ENCODE data around the gene RGS7BP. TPM values are rescaled to one million over a fixed set of nuclear protein-coding genes. Genes with fewer than 3 reads are reported as not detected.

The RGS7BP gene
- total and polyA plus RNA-seq, 5 donors from 2014 or later: not detected

DNA sequence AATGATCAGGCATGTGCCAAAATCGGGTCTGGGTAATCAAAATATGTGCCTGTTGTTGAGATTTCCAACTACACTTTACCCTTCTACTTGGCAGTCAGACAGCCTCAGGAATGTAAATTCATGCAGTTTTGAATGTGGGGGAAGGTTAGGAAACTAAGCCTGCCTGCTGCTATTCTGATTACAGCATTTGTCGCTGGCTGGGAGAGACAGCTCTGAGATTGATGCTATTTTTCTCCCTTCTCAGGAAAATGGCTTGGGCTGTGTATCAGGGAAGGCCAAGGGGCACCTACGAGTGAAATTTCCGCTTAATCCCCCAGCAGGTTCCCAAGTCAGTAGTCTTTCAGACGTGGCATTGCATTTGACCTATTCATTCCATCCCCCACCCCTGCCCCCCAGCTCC is 3.6 kb upstream of the RGS7BP start:
- DNase-seq: no peak
- H3K36me3 ChIP-seq (ENCODE audit: control insufficient read depth, insufficient read depth, low read length): no peaks in the 10 kb centered on the region
- no peak for ATAC-seq (ENCODE audit: low read depth in 2 of 2)
- peaks cover 27% of the 10 kb centered on the region for H3K27me3 Mint-ChIP-seq
- H3K4me3 Mint-ChIP-seq: no peak overlapping the region
- no peaks in the 10 kb centered on the region for H3K4me1 ChIP-seq (ENCODE audit: control insufficient read depth, insufficient read depth, low read length, poor library complexity, severe bottlenecking)
- peaks cover 4% of the 10 kb centered on the region for H3K27me3 ChIP-seq (ENCODE audit: control insufficient read depth, insufficient read depth, low read length)
- no peak overlapping the region for H3K27ac Mint-ChIP-seq
- no peaks in the 10 kb centered on the region for H3K36me3 Mint-ChIP-seq
- H3K27ac ChIP-seq (ENCODE audit: insufficient read depth, low read length, poor library complexity, severe bottlenecking): no peak overlapping the region
- H3K9me3 Mint-ChIP-seq: peaks cover 0 to 10% (median under 1%) of the 10 kb centered on the region in 7 donors
- no peak overlapping the region for H3K4me3 ChIP-seq (ENCODE audit: low read depth, low read length)
- no peaks in the 10 kb centered on the region for H3K9me3 ChIP-seq (ENCODE audit: control insufficient read depth in 2 of 2, low read length in 2 of 2)
- peaks cover 0 to 3% (median 0%) of the 10 kb centered on the region in 4 donors for H3K4me1 Mint-ChIP-seq

DNA sequence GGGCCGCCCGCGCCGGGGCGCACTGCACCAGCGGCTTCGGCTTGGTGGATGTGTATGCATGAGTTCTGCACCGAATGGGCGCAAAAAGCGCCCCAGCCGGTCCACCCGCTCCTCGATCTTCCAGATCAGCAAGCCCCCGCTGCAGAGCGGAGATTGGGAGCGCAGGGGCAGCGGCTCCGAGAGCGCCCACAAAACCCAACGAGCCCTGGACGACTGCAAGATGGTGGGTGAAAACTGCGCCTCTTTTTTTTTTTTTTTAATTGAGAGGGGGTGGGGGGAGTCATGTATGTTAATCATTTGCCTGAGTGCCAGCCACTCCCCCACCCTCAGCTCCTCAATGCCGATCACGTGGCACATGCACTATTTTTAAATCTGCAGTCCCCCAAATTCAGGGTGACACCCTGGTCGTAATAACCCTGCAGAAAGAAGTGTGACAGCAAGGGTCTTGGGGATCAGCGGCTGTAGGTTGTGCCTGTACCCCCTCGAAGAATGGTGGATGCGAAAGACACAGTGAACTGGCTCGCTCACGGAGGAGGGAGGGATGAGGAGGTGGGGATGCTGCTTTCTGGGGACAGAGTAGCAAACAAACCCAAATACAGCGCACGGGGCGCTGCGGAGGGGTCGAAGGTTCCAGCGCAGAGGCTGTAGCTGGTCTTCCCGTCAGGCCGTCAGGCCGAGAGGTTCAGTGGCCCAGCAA is 900 bp downstream of the RGS7BP start:
- H3K27me3 Mint-ChIP-seq: peaks cover 33% of the 10 kb centered on the region
- H3K36me3 Mint-ChIP-seq: no peaks in the 10 kb centered on the region
- DNase-seq (no peak), ATAC-seq (ENCODE audit: low read depth in 2 of 2) (no peak)
- Histone ChIP-seq H3K4me1 (ENCODE audit: control insufficient read depth, insufficient read depth, low read length, poor library complexity, severe bottlenecking) (no peaks in the 10 kb centered on the region), H3K36me3 (ENCODE audit: control insufficient read depth, insufficient read depth, low read length) (no peaks in the 10 kb centered on the region), H3K27ac (ENCODE audit: insufficient read depth, low read length, poor library complexity, severe bottlenecking) (no peak overlapping the region), H3K4me3 (ENCODE audit: low read depth, low read length) (no peak overlapping the region), H3K27me3 (ENCODE audit: control insufficient read depth, insufficient read depth, low read length) (peaks cover 4% of the 10 kb centered on the region), H3K9me3 (ENCODE audit: control insufficient read depth in 2 of 2, low read length in 2 of 2) (no peaks in the 10 kb centered on the region)
- no peak overlapping the region for H3K4me3 Mint-ChIP-seq
- H3K9me3 Mint-ChIP-seq: peaks cover 0 to 9% (median 0%) of the 10 kb centered on the region in 7 donors
- no peak overlapping the region for H3K27ac Mint-ChIP-seq
- H3K4me1 Mint-ChIP-seq: peaks cover 0 to 3% (median 0%) of the 10 kb centered on the region in 4 donors

DNA sequence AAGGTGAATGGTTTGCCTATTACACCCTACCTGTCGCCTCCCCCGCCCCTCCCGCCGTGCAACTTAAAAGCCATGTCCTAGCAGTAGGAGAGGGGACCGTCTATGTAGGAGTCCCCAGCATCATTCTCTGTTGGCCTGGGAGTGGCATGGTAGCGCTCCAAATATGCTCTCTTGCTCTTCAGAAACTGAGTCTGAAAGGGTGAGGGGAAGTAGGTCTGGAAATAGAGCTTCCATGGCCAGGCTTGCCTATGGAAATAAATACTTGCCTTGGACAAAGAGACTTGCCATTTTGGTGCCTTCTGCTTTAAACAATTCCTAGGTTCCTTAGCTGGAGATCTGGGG is 1.4 kb downstream of the RGS7BP start:
- H3K36me3 ChIP-seq (ENCODE audit: control insufficient read depth, insufficient read depth, low read length): no peaks in the 10 kb centered on the region
- no peaks in the 10 kb centered on the region for H3K4me1 ChIP-seq (ENCODE audit: control insufficient read depth, insufficient read depth, low read length, poor library complexity, severe bottlenecking)
- no peak overlapping the region for H3K4me3 ChIP-seq (ENCODE audit: low read depth, low read length)
- no peak overlapping the region for H3K27ac ChIP-seq (ENCODE audit: insufficient read depth, low read length, poor library complexity, severe bottlenecking)
- peaks cover 37% of the 10 kb centered on the region for H3K27me3 Mint-ChIP-seq
- no peak overlapping the region for H3K4me3 Mint-ChIP-seq
- H3K27me3 ChIP-seq (ENCODE audit: control insufficient read depth, insufficient read depth, low read length): peaks cover 4% of the 10 kb centered on the region
- H3K36me3 Mint-ChIP-seq: no peaks in the 10 kb centered on the region
- peaks cover 0 to 6% (median 0%) of the 10 kb centered on the region in 7 donors for H3K9me3 Mint-ChIP-seq
- H3K4me1 Mint-ChIP-seq: peaks cover 0 to 3% (median 0%) of the 10 kb centered on the region in 4 donors
- H3K27ac Mint-ChIP-seq: no peak overlapping the region
- H3K9me3 ChIP-seq (ENCODE audit: control insufficient read depth in 2 of 2, low read length in 2 of 2): no peaks in the 10 kb centered on the region
- DNase-seq (no peak), ATAC-seq (ENCODE audit: low read depth in 2 of 2) (no peak)

DNA sequence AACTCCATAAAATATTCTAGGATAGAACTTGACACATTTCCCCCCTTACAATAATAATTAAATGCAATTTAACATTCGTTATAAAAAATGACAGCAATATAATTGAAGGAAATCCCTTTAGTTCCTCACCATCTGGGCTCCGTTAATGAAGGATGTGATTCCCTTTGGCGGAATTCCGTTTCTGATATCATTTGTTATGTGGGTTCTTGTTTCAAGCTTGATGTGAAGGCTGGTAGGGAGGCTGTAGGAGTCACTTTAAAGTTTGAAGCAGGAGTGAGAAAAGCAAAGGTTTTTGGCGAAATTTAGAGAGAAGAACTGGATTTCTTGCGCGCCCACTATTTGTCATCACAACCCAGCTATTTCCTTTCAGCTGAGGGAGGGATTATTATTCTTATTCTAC is 4.0 kb downstream of the RGS7BP start:
- H3K27me3 Mint-ChIP-seq: peaks cover 28% of the 10 kb centered on the region
- H3K27ac Mint-ChIP-seq: no peak overlapping the region
- no peak overlapping the region for H3K4me3 Mint-ChIP-seq
- H3K4me1 Mint-ChIP-seq: peaks cover 0 to 3% (median 0%) of the 10 kb centered on the region in 4 donors
- peaks cover 4% of the 10 kb centered on the region for H3K27me3 ChIP-seq (ENCODE audit: control insufficient read depth, insufficient read depth, low read length)
- ATAC-seq (ENCODE audit: low read depth in 2 of 2) (no peak), DNase-seq (no peak)
- H3K4me3 ChIP-seq (ENCODE audit: low read depth, low read length): no peak overlapping the region
- H3K36me3 ChIP-seq (ENCODE audit: control insufficient read depth, insufficient read depth, low read length): no peaks in the 10 kb centered on the region
- no peaks in the 10 kb centered on the region for H3K4me1 ChIP-seq (ENCODE audit: control insufficient read depth, insufficient read depth, low read length, poor library complexity, severe bottlenecking)
- H3K9me3 Mint-ChIP-seq: peaks cover 0 to 6% (median 0%) of the 10 kb centered on the region in 7 donors
- H3K9me3 ChIP-seq (ENCODE audit: control insufficient read depth in 2 of 2, low read length in 2 of 2): no peaks in the 10 kb centered on the region
- no peak overlapping the region for H3K27ac ChIP-seq (ENCODE audit: insufficient read depth, low read length, poor library complexity, severe bottlenecking)
- no peaks in the 10 kb centered on the region for H3K36me3 Mint-ChIP-seq

DNA sequence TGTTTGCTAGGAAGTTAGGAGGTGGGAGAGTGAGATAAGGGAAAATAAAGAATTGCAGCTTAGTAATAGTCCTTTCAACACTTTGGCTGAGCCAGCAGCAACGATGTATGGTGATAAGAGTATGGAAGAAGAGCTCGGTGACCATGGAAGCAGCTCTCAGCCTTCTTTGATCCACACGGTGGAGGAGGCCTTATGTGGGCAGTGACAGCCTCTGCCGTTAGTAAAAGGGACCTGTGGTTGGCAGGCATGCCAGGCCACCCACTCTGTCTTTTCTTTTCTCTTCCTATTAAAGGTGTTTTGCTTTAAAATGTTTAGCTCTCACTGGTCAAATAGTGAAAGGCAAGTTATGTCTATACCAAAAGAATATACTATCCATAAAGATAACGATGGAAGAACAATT is 7.7 kb downstream of the RGS7BP start:
- no peak for DNase-seq
- H3K36me3 Mint-ChIP-seq: no peaks in the 10 kb centered on the region
- Histone ChIP-seq H3K27me3 (ENCODE audit: control insufficient read depth, insufficient read depth, low read length) (no peaks in the 10 kb centered on the region), H3K9me3 (ENCODE audit: control insufficient read depth in 2 of 2, low read length in 2 of 2) (no peaks in the 10 kb centered on the region), H3K4me1 (ENCODE audit: control insufficient read depth, insufficient read depth, low read length, poor library complexity, severe bottlenecking) (no peaks in the 10 kb centered on the region), H3K36me3 (ENCODE audit: control insufficient read depth, insufficient read depth, low read length) (no peaks in the 10 kb centered on the region), H3K4me3 (ENCODE audit: low read depth, low read length) (no peak overlapping the region), H3K27ac (ENCODE audit: insufficient read depth, low read length, poor library complexity, severe bottlenecking) (no peak overlapping the region)
- no peak overlapping the region for H3K27ac Mint-ChIP-seq
- ATAC-seq (ENCODE audit: low read depth in 2 of 2): no peak
- peaks cover 0 to 1% (median 0%) of the 10 kb centered on the region in 7 donors for H3K9me3 Mint-ChIP-seq
- no peaks in the 10 kb centered on the region for H3K4me1 Mint-ChIP-seq
- peaks cover 5% of the 10 kb centered on the region for H3K27me3 Mint-ChIP-seq
- no peak overlapping the region for H3K4me3 Mint-ChIP-seq

DNA sequence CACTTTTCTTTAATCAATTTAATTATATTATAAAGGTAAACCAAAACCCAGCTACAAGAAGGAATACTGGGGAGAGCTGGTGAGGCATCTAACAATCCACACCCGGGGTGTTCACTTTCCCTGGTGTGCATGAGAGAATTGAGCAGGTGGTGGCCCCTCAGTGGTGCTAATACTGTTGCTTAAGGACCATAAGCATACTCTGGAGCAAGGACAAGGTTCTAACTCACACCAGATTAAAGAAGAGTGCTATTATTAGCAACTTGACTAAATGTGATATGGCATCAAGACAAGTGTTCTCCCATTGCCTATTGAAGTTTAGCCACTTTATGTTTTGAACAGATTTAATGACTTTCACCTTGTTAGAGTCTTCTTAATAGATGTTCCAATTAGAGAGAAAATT is 8.8 kb downstream of the RGS7BP start:
- no peak overlapping the region for H3K4me3 ChIP-seq (ENCODE audit: low read depth, low read length)
- Mint-ChIP-seq H3K4me3 (no peak overlapping the region), H3K36me3 (no peaks in the 10 kb centered on the region), H3K27ac (no peak overlapping the region), H3K4me1 (no peaks in the 10 kb centered on the region), H3K9me3 (peaks cover 0 to 1% (median 0%) of the 10 kb centered on the region in 7 donors), H3K27me3 (peaks cover 5% of the 10 kb centered on the region)
- DNase-seq (no peak), ATAC-seq (ENCODE audit: low read depth in 2 of 2) (no peak)
- H3K4me1 ChIP-seq (ENCODE audit: control insufficient read depth, insufficient read depth, low read length, poor library complexity, severe bottlenecking): no peaks in the 10 kb centered on the region
- no peaks in the 10 kb centered on the region for H3K9me3 ChIP-seq (ENCODE audit: control insufficient read depth in 2 of 2, low read length in 2 of 2)
- H3K27ac ChIP-seq (ENCODE audit: insufficient read depth, low read length, poor library complexity, severe bottlenecking): no peak overlapping the region
- no peaks in the 10 kb centered on the region for H3K27me3 ChIP-seq (ENCODE audit: control insufficient read depth, insufficient read depth, low read length)
- H3K36me3 ChIP-seq (ENCODE audit: control insufficient read depth, insufficient read depth, low read length): no peaks in the 10 kb centered on the region

DNA sequence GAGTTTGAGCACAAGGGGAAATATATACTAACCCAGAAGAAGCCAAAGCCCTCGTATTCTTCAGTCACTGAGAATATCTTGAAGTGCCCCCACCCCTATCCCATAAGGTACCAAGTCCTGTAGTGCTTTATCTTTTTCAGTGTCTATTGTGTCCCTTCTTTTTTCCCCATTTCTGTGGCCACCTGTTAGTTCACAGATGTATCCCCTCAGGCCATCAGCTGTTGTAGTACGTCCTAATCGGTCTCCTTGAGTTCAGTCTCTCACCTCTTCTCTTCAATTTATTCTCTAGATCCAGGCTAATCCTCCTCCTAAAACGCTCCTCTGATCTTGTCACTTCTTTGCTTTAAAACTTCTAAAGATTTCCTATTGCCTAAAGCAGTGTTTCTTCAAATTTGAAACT is 10.4 kb downstream of the RGS7BP start:
- H3K9me3 Mint-ChIP-seq: no peaks in the 10 kb centered on the region
- no peak overlapping the region for H3K4me3 Mint-ChIP-seq
- no peaks in the 10 kb centered on the region for H3K36me3 ChIP-seq (ENCODE audit: control insufficient read depth, insufficient read depth, low read length)
- DNase-seq: no peak
- H3K4me1 Mint-ChIP-seq: no peaks in the 10 kb centered on the region
- no peak overlapping the region for H3K27ac ChIP-seq (ENCODE audit: insufficient read depth, low read length, poor library complexity, severe bottlenecking)
- H3K9me3 ChIP-seq (ENCODE audit: control insufficient read depth in 2 of 2, low read length in 2 of 2): no peaks in the 10 kb centered on the region
- H3K36me3 Mint-ChIP-seq: no peaks in the 10 kb centered on the region
- no peaks in the 10 kb centered on the region for H3K4me1 ChIP-seq (ENCODE audit: control insufficient read depth, insufficient read depth, low read length, poor library complexity, severe bottlenecking)
- H3K4me3 ChIP-seq (ENCODE audit: low read depth, low read length): no peak overlapping the region
- H3K27me3 ChIP-seq (ENCODE audit: control insufficient read depth, insufficient read depth, low read length): no peaks in the 10 kb centered on the region
- peaks cover 5% of the 10 kb centered on the region for H3K27me3 Mint-ChIP-seq
- no peak for ATAC-seq (ENCODE audit: low read depth in 2 of 2)
- H3K27ac Mint-ChIP-seq: no peak overlapping the region

DNA sequence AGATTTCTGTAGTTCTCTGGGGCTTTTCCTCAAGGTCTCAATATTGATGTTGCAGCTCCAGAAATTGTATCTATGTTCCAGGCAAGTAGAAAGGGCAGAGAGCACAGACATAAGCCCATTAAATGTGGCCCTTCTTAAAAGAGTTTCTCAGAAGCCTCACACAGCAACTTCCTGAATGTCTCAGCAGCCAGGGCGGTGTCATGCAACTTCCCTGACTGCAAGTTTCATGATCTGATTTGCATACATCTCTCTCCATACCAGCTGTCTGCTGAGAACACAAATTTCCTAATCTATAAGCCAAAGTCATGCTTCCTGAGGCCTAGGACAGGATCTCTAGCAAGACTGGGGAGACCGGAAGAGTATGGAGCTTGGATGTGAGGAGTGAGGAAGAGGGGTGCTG is 13.0 kb downstream of the RGS7BP start:
- H3K4me1 ChIP-seq (ENCODE audit: control insufficient read depth, insufficient read depth, low read length, poor library complexity, severe bottlenecking): no peaks in the 10 kb centered on the region
- Mint-ChIP-seq H3K4me3 (no peak overlapping the region), H3K9me3 (peaks cover 0 to 1% (median 0%) of the 10 kb centered on the region in 7 donors), H3K36me3 (no peaks in the 10 kb centered on the region), H3K4me1 (no peaks in the 10 kb centered on the region), H3K27me3 (no peaks in the 10 kb centered on the region), H3K27ac (no peak overlapping the region)
- no peaks in the 10 kb centered on the region for H3K36me3 ChIP-seq (ENCODE audit: control insufficient read depth, insufficient read depth, low read length)
- H3K4me3 ChIP-seq (ENCODE audit: low read depth, low read length): no peak overlapping the region
- H3K27me3 ChIP-seq (ENCODE audit: control insufficient read depth, insufficient read depth, low read length): no peaks in the 10 kb centered on the region
- H3K9me3 ChIP-seq (ENCODE audit: control insufficient read depth in 2 of 2, low read length in 2 of 2): no peaks in the 10 kb centered on the region
- DNase-seq (peak in 1 of 3 donors; percentile 1), ATAC-seq (ENCODE audit: low read depth in 2 of 2) (no peak)
- H3K27ac ChIP-seq (ENCODE audit: insufficient read depth, low read length, poor library complexity, severe bottlenecking): no peak overlapping the region
